HEK293 (cell line): Measurements from ENCODE around the gene DDN.

Experiments used
- CTCF ChIA-PET: fragments of 350-600 bp; formaldehyde crosslinking; extraction: SDS; loops from one replicate; lab custom pipeline; 2021; ENCODE audit warnings: antibody characterized with exemption; lab: Yijun Ruan, JAX
- POLR2A ChIA-PET: fragments of 300-600 bp; formaldehyde crosslinking; extraction: SDS; loops from one replicate; lab custom pipeline; 2020; ENCODE audit warnings: antibody characterized with exemption, inconsistent platforms; lab: Yijun Ruan, JAX
- H3K27ac ChIP-seq: fragments of 200-500 bp; sonication (Bioruptor generic); 2 replicates; pipeline ENCODE4 v1.5.1; 2014; ENCODE audit warnings: low read depth, low read length, control low read depth, inconsistent platforms; ENCODE audit errors: extremely low read depth
- H3K36me3 ChIP-seq, 2 experiments: fragments of 200-500 bp in 1 of 2; sonication (Bioruptor generic) in 1 of 2; 1 replicate in 1 of 2; 2 replicates in 1 of 2; pipeline ENCODE4 v1.5.1; 2014 to 2017; ENCODE audit warnings: inconsistent platforms in 2 of 2, low read length in 2 of 2; ENCODE audit not compliant: control insufficient read depth in 2 of 2, insufficient read depth in 1 of 2
- H3K4me1 ChIP-seq: fragments of 200-500 bp; sonication (Bioruptor generic); 2 replicates; pipeline ENCODE4 v1.5.1; 2014; ENCODE audit warnings: mild to moderate bottlenecking, low read length, inconsistent platforms; ENCODE audit not compliant: control insufficient read depth, insufficient read depth
- H3K4me3 ChIP-seq: 2 replicates; pipeline ENCODE4 v1.5.1; 2011; ENCODE audit warnings: low read depth, mild to moderate bottlenecking, control low read depth, low read length, moderate library complexity
- H3K9me3 ChIP-seq: fragments of 200-500 bp; sonication (Bioruptor generic); 2 replicates; pipeline ENCODE4 v1.5.1; 2014; ENCODE audit warnings: low read depth, low read length, inconsistent platforms; ENCODE audit not compliant: control insufficient read depth, insufficient read depth
- HIC1 ChIP-seq: fragments of 450-650 bp; formaldehyde crosslinking; IDR thresholded peaks from 2 replicates; pipeline ENCODE4 v1.5.1; 2016; ENCODE audit warnings: missing biosample characterization, missing genetic modification characterization
- PRDM4 ChIP-seq: fragments of 450-650 bp; formaldehyde crosslinking; IDR thresholded peaks from 2 replicates; pipeline ENCODE4 v1.5.1; 2017; ENCODE audit warnings: missing biosample characterization, missing genetic modification characterization
- RBAK ChIP-seq: fragments of 450-650 bp; formaldehyde crosslinking; IDR thresholded peaks from 2 replicates; pipeline ENCODE4 v1.5.1; 2016; ENCODE audit warnings: missing biosample characterization, missing genetic modification characterization
- SCRT2 ChIP-seq: fragments of 450-650 bp; formaldehyde crosslinking; IDR thresholded peaks from 2 replicates; pipeline ENCODE4 v1.5.1; 2016; ENCODE audit warnings: missing biosample characterization, missing genetic modification characterization
- ZBTB10 ChIP-seq: fragments of 450-650 bp; formaldehyde crosslinking; IDR thresholded peaks from 2 replicates; pipeline ENCODE4 v1.5.1; 2016; ENCODE audit warnings: missing biosample characterization, missing genetic modification characterization
- ZNF274 ChIP-seq, 2 experiments: fragments of 200-500 bp in 1 of 2; fragments of 450-650 bp in 1 of 2; sonication (Bioruptor generic) in 1 of 2; formaldehyde crosslinking in 1 of 2; IDR thresholded peaks; 2 replicates each; pipeline versions ENCODE4 v1.5.1 to v1.6.1; 2014 to 2016; ENCODE audit warnings: borderline replicate concordance in 1 of 2, inconsistent platforms in 1 of 2, low read length in 1 of 2, missing biosample characterization in 1 of 2, missing genetic modification characterization in 1 of 2
- ZNF362 ChIP-seq: fragments of 450-650 bp; formaldehyde crosslinking; IDR thresholded peaks from 2 replicates; pipeline ENCODE4 v1.5.1; 2016; ENCODE audit warnings: missing biosample characterization, missing genetic modification characterization
- ZNF571 ChIP-seq: fragments of 450-650 bp; formaldehyde crosslinking; IDR thresholded peaks from 2 replicates; pipeline ENCODE4 v1.5.0; 2017; ENCODE audit warnings: missing biosample characterization, missing genetic modification characterization
- ZNF664 ChIP-seq: fragments of 450-650 bp; formaldehyde crosslinking; IDR thresholded peaks from 2 replicates; pipeline ENCODE4 v1.5.1; 2016; ENCODE audit warnings: missing biosample characterization, missing genetic modification characterization
- ZNF677 ChIP-seq: fragments of 450-650 bp; IDR thresholded peaks from 2 replicates; pipeline ENCODE4 v1.5.0; 2018; ENCODE audit warnings: missing biosample characterization, mild to moderate bottlenecking, missing genetic modification characterization, moderate library complexity
- ZSCAN18 ChIP-seq: fragments of 450-650 bp; formaldehyde crosslinking; IDR thresholded peaks from 2 replicates; pipeline ENCODE4 v1.5.1; 2016; ENCODE audit warnings: missing biosample characterization, missing genetic modification characterization
- ZSCAN5A ChIP-seq: fragments of 450-650 bp; formaldehyde crosslinking; IDR thresholded peaks from 2 replicates; pipeline ENCODE4 v1.5.1; 2016; ENCODE audit warnings: missing biosample characterization, missing genetic modification characterization

The DDN gene

GRCh38 chr12:49037947-49038237 is 38.7 kb upstream of the DDN start:
- no peak overlapping the region for H3K4me3 ChIP-seq
- H3K27ac ChIP-seq, result no peak overlapping the region
- no peaks in the 10 kb centered on the region for H3K4me1 ChIP-seq
- H3K36me3 ChIP-seq, result peaks cover 13 to 97% of the 10 kb centered on the region in 2 experiments
- no peak for TF ChIP-seq RBAK (tag by site-specific recombination)
- no peak for TF ChIP-seq ZNF274 (IDR thresholded peaks at IDR 0.05; ENCODE audit: low read length)
- TF ChIP-seq ZNF274 (tag by site-specific recombination; IDR thresholded peaks at IDR 0.05; ENCODE audit: borderline replicate concordance), result no peak
- TF ChIP-seq ZSCAN5A (tag by site-specific recombination), result no peak
- CTCF ChIA-PET, result interaction anchor here (1.5 to 1.8 kb wide), 4 partner anchors 8 to 185 kb away, joined by 5 to 8 read pairs (median 6); no protein-coding TSS in a partner anchor
- POLR2A ChIA-PET, result interaction anchor here (1.6 kb wide), 1 partner anchor 11 kb away, joined by 8 read pairs; no protein-coding TSS in a partner anchor
- no peaks in the 10 kb centered on the region for H3K9me3 ChIP-seq

GRCh38 chr12:49037111-49037946 is 38.2 kb upstream of the DDN start:
- TF ChIP-seq HIC1 (tag by site-specific recombination) (peak; percentile 71), SCRT2 (tag by site-specific recombination) (0 out of 2 replicates have a peak, but pooled peaks have one; percentile 14), ZNF571 (tag by site-specific recombination) (no peak)
- ChIA-PET CTCF (interaction anchor here (0.8 to 1.8 kb wide), 6 partner anchors 9 to 184 kb away, joined by 4 to 8 read pairs (median 5); no protein-coding TSS in a partner anchor), POLR2A (interaction anchor here (0.6 to 1.6 kb wide), 3 partner anchors 12 to 297 kb away, joined by 3 to 8 read pairs (median 3); no protein-coding TSS in a partner anchor)
- Histone ChIP-seq H3K4me3 (no peak overlapping the region), H3K27ac (no peak overlapping the region), H3K36me3 (peaks cover 13 to 97% of the 10 kb centered on the region in 2 experiments), H3K9me3 (no peaks in the 10 kb centered on the region), H3K4me1 (no peaks in the 10 kb centered on the region)

- Histone ChIP-seq H3K4me1 (no peaks in the 10 kb centered on the region), H3K36me3 (peaks cover 13 to 97% of the 10 kb centered on the region in 2 experiments), H3K9me3 (no peaks in the 10 kb centered on the region), H3K4me3 (no peak overlapping the region), H3K27ac (no peak overlapping the region)
- no peak for TF ChIP-seq ZBTB10
- no peak for TF ChIP-seq ZSCAN18 (tag by site-specific recombination)
- TF ChIP-seq PRDM4 (tag by site-specific recombination), result peak; percentile 71
- peak; percentile 84; the same call in 1 of the 2 replicates for TF ChIP-seq ZNF362 (tag by site-specific recombination)
- peak; percentile 97 for TF ChIP-seq ZNF677 (tag by site-specific recombination)
- TF ChIP-seq ZNF664 (tag by site-specific recombination), result peak; percentile 75
- POLR2A ChIA-PET, result interaction anchor here (0.7 to 1.0 kb wide), 2 partner anchors 7 to 9 kb away, joined by 3 to 7 read pairs; no protein-coding TSS in a partner anchor
- CTCF ChIA-PET, result interaction anchor here (1.1 to 2.1 kb wide), 2 partner anchors 8 to 85 kb away, joined by 3 to 18 read pairs; no protein-coding TSS in a partner anchor
Measured at GRCh38 chr12:49036029-49036428, 36.9 kb upstream of the DDN start.
